Stimulated activated CD4-positive, alpha-beta T cell treated with anti-CD3 and anti-CD28 coated beads, TNF-alpha, amount 100 ng/mL, for 48 hours (primary cell): ENCODE results near the gene AZU1.

Experiments used
- DNase-seq, 3 donors: peaks; one replicate each; pipeline ENCODE4 v3.0.0-alpha.2; 2020; ENCODE audit warnings: low read depth in 3 of 3

Gene AZU1

GRCh38 chr19:827710-828321 is at the start of gene AZU1:
AZU1 (plus strand) TSS chr19:827837; CDS start chr19:827847, 10 bp downstream.
- DNase-seq = no peak

- no peak for DNase-seq
Observed at GRCh38 chr19:778910-779653, 48.6 kb upstream of the AZU1 start.

- DNase-seq = no peak
Observed at GRCh38 chr19:780935-781334, 46.7 kb upstream of the AZU1 start.

- DNase-seq = no peak
Observed at GRCh38 chr19:781800-782184, 45.8 kb upstream of the AZU1 start.

- DNase-seq = no peak
Observed at GRCh38 chr19:782185-782877, 45.3 kb upstream of the AZU1 start.

GRCh38 chr19:782878-783668 is 44.6 kb upstream of the AZU1 start:
- no peak for DNase-seq

- no peak for DNase-seq
Observed at GRCh38 chr19:784541-784940, 43.1 kb upstream of the AZU1 start.

- no peak for DNase-seq
Observed at GRCh38 chr19:787536-787935, 40.1 kb upstream of the AZU1 start.

- no peak for DNase-seq
Observed at GRCh38 chr19:788686-788982, 39.0 kb upstream of the AZU1 start.

- no peak for DNase-seq
Observed at GRCh38 chr19:788983-789700, 38.5 kb upstream of the AZU1 start.

- no peak for DNase-seq
Observed at GRCh38 chr19:789701-790060, 38.0 kb upstream of the AZU1 start.

- no peak for DNase-seq
Observed at GRCh38 chr19:791007-791566, 36.5 kb upstream of the AZU1 start.

- DNase-seq = no peak
Observed at GRCh38 chr19:791567-792305, 35.9 kb upstream of the AZU1 start.

GRCh38 chr19:792306-792885 is 35.2 kb upstream of the AZU1 start:
- DNase-seq = no peak

- DNase-seq = no peak
Observed at GRCh38 chr19:793806-794205, 33.8 kb upstream of the AZU1 start.

GRCh38 chr19:795073-795611 is 32.5 kb upstream of the AZU1 start:
- DNase-seq = no peak

GRCh38 chr19:795691-796581 is 31.7 kb upstream of the AZU1 start:
- DNase-seq = no peak

GRCh38 chr19:796692-797527 is 30.7 kb upstream of the AZU1 start, which contains the start of gene PTBP1:
PTBP1 (plus strand) TSS chr19:797452; CDS start chr19:797498, 46 bp downstream.
- DNase-seq = peak; percentile 97 to 100 (median 98)
